ENCODE data around the gene EFCC1. TPM values are rescaled to one million over a fixed set of nuclear protein-coding genes. Genes with fewer than 3 reads are reported as not detected.
"Not testable (repeated sequence)": the region's sequence is repeated elsewhere in the genome, so short reads cannot be mapped to it uniquely, and the experiment has no call there.

The EFCC1 gene
- total RNA-seq, 1 donor from 2014 or later = not detected

GRCh38 chr3:129068291-129068886 lies 67.3 kb downstream of the EFCC1 start:
- no peak for DNase-seq (ENCODE audit: low read depth)
- no peak for TF ChIP-seq CTCF (IDR thresholded peaks at IDR 0.05; ENCODE audit: insufficient read depth, low read length, poor library complexity, severe bottlenecking)
- Histone ChIP-seq H3K36me3 (ENCODE audit: control insufficient read depth, insufficient read depth, low read length) (no peaks in the 10 kb centered on the region), H3K27me3 (ENCODE audit: control insufficient read depth, insufficient read depth, low read length) (peaks cover 2% of the 10 kb centered on the region), H3K4me3 (ENCODE audit: low read depth, low read length) (peak overlapping the region; percentile 27)

GRCh38 chr3:129069313-129070085 lies 68.4 kb downstream of the EFCC1 start:
- DNase-seq (ENCODE audit: low read depth); H3K4me3 ChIP-seq (ENCODE audit: low read depth, low read length); H3K27me3 ChIP-seq (ENCODE audit: control insufficient read depth, insufficient read depth, low read length); H3K36me3 ChIP-seq (ENCODE audit: control insufficient read depth, insufficient read depth, low read length): not testable (repeated sequence)

GRCh38 chr3:129070086-129070885 lies 69.2 kb downstream of the EFCC1 start:
- no peak for DNase-seq (ENCODE audit: low read depth)
- H3K4me3 ChIP-seq (ENCODE audit: low read depth, low read length) = no peak overlapping the region
- TF ChIP-seq CTCF (IDR thresholded peaks at IDR 0.05; ENCODE audit: insufficient read depth, low read length, poor library complexity, severe bottlenecking) = no peak
- peaks cover 2% of the 10 kb centered on the region for H3K27me3 ChIP-seq (ENCODE audit: control insufficient read depth, insufficient read depth, low read length)
- H3K36me3 ChIP-seq (ENCODE audit: control insufficient read depth, insufficient read depth, low read length) = no peaks in the 10 kb centered on the region

- Histone ChIP-seq H3K36me3 (ENCODE audit: control insufficient read depth, insufficient read depth, low read length) (no peaks in the 10 kb centered on the region), H3K4me3 (ENCODE audit: low read depth, low read length) (no peak overlapping the region), H3K27me3 (ENCODE audit: control insufficient read depth, insufficient read depth, low read length) (no peaks in the 10 kb centered on the region)
- no peak for TF ChIP-seq CTCF (IDR thresholded peaks at IDR 0.05; ENCODE audit: insufficient read depth, low read length, poor library complexity, severe bottlenecking)
- DNase-seq (ENCODE audit: low read depth) = no peak
Measured at GRCh38 chr3:129077222-129077621, 76.1 kb downstream of the EFCC1 start.

GRCh38 chr3:129078510-129078909 lies 77.4 kb downstream of the EFCC1 start:
- no peaks in the 10 kb centered on the region for H3K36me3 ChIP-seq (ENCODE audit: control insufficient read depth, insufficient read depth, low read length)
- DNase-seq (ENCODE audit: low read depth) = no peak
- TF ChIP-seq CTCF (IDR thresholded peaks at IDR 0.05; ENCODE audit: insufficient read depth, low read length, poor library complexity, severe bottlenecking) = no peak
- no peak overlapping the region for H3K4me3 ChIP-seq (ENCODE audit: low read depth, low read length)
- no peaks in the 10 kb centered on the region for H3K27me3 ChIP-seq (ENCODE audit: control insufficient read depth, insufficient read depth, low read length)

- Histone ChIP-seq H3K4me3 (ENCODE audit: low read depth, low read length) (no peak overlapping the region), H3K27me3 (ENCODE audit: control insufficient read depth, insufficient read depth, low read length) (no peaks in the 10 kb centered on the region), H3K36me3 (ENCODE audit: control insufficient read depth, insufficient read depth, low read length) (no peaks in the 10 kb centered on the region)
- no peak for DNase-seq (ENCODE audit: low read depth)
- no peak for TF ChIP-seq CTCF (IDR thresholded peaks at IDR 0.05; ENCODE audit: insufficient read depth, low read length, poor library complexity, severe bottlenecking)
Measured at GRCh38 chr3:129081503-129081902, 80.4 kb downstream of the EFCC1 start.

Measured in kidney epithelial cell (primary cell).